ENCODE data around the gene NR5A1.

DNA sequence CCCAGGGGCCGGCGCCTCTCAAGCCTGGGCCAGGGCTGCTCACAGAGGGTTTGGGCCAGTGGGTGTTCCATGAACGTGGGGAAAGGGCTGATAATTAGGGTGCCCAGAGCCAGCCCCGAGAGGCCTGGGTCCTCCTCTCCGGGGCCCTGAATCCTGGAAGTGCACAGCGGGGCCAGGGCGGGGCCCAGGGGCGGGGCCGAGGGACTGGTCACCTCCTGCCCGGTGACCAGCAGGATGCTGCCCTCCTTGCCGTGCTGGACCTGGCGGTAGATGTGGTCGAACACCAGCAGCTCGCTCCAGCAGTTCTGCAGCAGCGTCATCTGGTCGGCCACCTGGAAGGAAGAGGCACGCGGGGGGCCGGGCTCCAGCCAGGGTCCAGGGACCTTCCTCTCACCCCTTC is 14.4 kb downstream of the NR5A1 start:
- TF ChIP-seq, protein P1, sequence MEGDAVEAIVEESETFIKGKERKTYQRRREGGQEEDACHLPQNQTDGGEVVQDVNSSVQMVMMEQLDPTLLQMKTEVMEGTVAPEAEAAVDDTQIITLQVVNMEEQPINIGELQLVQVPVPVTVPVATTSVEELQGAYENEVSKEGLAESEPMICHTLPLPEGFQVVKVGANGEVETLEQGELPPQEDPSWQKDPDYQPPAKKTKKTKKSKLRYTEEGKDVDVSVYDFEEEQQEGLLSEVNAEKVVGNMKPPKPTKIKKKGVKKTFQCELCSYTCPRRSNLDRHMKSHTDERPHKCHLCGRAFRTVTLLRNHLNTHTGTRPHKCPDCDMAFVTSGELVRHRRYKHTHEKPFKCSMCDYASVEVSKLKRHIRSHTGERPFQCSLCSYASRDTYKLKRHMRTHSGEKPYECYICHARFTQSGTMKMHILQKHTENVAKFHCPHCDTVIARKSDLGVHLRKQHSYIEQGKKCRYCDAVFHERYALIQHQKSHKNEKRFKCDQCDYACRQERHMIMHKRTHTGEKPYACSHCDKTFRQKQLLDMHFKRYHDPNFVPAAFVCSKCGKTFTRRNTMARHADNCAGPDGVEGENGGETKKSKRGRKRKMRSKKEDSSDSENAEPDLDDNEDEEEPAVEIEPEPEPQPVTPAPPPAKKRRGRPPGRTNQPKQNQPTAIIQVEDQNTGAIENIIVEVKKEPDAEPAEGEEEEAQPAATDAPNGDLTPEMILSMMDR (IDR thresholded peaks at IDR 0.05), result no peak
- no peak for TF ChIP-seq EZH2phosphoT487 (IDR thresholded peaks at IDR 0.05)
